Measurements from ENCODE around the gene CFAP161. TPM values are rescaled to one million over a fixed set of nuclear protein-coding genes. Genes with fewer than 3 reads are reported as not detected.

Gene CFAP161
- total RNA-seq, 3 donors from 2014 or later (not counting 1 experiment from before 2014, with no cell fraction given), result 0.53 to 1.3 TPM; not detected in 1

GRCh38 chr15:81106560-81106959, 27.5 kb upstream of the CFAP161 start:
- Mint-ChIP-seq H3K36me3 (no peaks in the 10 kb centered on the region), H3K9me3 (no peaks in the 10 kb centered on the region), H3K4me3 (no peak overlapping the region), H3K27ac (no peak overlapping the region), H3K4me1 (no peaks in the 10 kb centered on the region), H3K27me3 (ENCODE audit: low read depth in 2 of 2) (peaks cover 30 to 45% of the 10 kb centered on the region in 2 donors)
- H3K36me3 ChIP-seq (ENCODE audit: control insufficient read depth, insufficient read depth, low read length), result no peaks in the 10 kb centered on the region
- WGBS (ENCODE audit: insufficient coverage), result 31% methylated on average over 4 of the region's 6 CpGs
- no peak overlapping the region for H3K4me3 ChIP-seq (ENCODE audit: low read length)
- TF ChIP-seq, protein P1, sequence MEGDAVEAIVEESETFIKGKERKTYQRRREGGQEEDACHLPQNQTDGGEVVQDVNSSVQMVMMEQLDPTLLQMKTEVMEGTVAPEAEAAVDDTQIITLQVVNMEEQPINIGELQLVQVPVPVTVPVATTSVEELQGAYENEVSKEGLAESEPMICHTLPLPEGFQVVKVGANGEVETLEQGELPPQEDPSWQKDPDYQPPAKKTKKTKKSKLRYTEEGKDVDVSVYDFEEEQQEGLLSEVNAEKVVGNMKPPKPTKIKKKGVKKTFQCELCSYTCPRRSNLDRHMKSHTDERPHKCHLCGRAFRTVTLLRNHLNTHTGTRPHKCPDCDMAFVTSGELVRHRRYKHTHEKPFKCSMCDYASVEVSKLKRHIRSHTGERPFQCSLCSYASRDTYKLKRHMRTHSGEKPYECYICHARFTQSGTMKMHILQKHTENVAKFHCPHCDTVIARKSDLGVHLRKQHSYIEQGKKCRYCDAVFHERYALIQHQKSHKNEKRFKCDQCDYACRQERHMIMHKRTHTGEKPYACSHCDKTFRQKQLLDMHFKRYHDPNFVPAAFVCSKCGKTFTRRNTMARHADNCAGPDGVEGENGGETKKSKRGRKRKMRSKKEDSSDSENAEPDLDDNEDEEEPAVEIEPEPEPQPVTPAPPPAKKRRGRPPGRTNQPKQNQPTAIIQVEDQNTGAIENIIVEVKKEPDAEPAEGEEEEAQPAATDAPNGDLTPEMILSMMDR (IDR thresholded peaks at IDR 0.05), result peak; percentile 56
- no peaks in the 10 kb centered on the region for H3K27me3 ChIP-seq (ENCODE audit: control insufficient read depth, insufficient read depth, low read length)
- ATAC-seq (peak in 2 of 3 donors; percentile 55 to 61), DNase-seq (peak; percentile 18 to 65)
- H3K9me3 ChIP-seq (ENCODE audit: control insufficient read depth, insufficient read depth, low read length), result no peaks in the 10 kb centered on the region
- no peaks in the 10 kb centered on the region for H3K4me1 ChIP-seq (ENCODE audit: control insufficient read depth, insufficient read depth, low read length)
- intact Hi-C loops (cut with micrococcal nuclease), result loop anchor here (1.0 kb wide), 1 partner anchor 160 kb away; no protein-coding TSS in a partner anchor
- H3K27ac ChIP-seq (ENCODE audit: low read length), result no peak overlapping the region

DNA sequence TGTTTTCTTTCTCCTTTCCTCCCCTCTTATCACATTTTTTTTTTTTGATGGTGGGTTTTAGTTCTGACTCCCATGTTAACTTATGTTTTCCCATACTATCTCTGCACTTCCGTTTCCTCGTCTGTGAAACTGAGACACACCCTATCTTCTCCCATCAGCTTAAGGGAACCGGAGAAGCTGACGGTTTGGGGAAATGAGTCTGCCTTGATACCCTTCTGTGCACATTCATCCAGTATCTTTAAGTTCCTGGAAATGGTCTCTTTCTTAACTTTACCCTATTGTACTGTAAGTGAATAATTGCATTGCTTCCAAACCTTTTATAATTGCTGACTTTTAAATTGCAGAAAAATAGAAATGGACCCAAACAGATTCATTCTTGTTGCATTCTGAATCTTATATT, 26.2 kb upstream of the CFAP161 start:
- H3K4me1 Mint-ChIP-seq, result no peaks in the 10 kb centered on the region
- no peaks in the 10 kb centered on the region for H3K36me3 ChIP-seq (ENCODE audit: control insufficient read depth, insufficient read depth, low read length)
- WGBS (ENCODE audit: insufficient coverage), result 82% methylated on average over 4 of the region's 4 CpGs
- H3K27me3 Mint-ChIP-seq (ENCODE audit: low read depth in 2 of 2), result peaks cover 28 to 49% of the 10 kb centered on the region in 2 donors
- no peaks in the 10 kb centered on the region for H3K9me3 ChIP-seq (ENCODE audit: control insufficient read depth, insufficient read depth, low read length)
- no peak overlapping the region for H3K4me3 ChIP-seq (ENCODE audit: low read length)
- H3K27ac ChIP-seq (ENCODE audit: low read length), result no peak overlapping the region
- ATAC-seq (no peak), DNase-seq (no peak)
- H3K27me3 ChIP-seq (ENCODE audit: control insufficient read depth, insufficient read depth, low read length), result no peaks in the 10 kb centered on the region
- intact Hi-C loops (cut with micrococcal nuclease), result no loop called here
- no peaks in the 10 kb centered on the region for H3K9me3 Mint-ChIP-seq
- no peaks in the 10 kb centered on the region for H3K4me1 ChIP-seq (ENCODE audit: control insufficient read depth, insufficient read depth, low read length)
- H3K4me3 Mint-ChIP-seq, result no peak overlapping the region
- TF ChIP-seq, protein P1 (IDR thresholded peaks at IDR 0.05), result no peak
- H3K36me3 Mint-ChIP-seq, result no peaks in the 10 kb centered on the region
- H3K27ac Mint-ChIP-seq, result no peak overlapping the region

DNA sequence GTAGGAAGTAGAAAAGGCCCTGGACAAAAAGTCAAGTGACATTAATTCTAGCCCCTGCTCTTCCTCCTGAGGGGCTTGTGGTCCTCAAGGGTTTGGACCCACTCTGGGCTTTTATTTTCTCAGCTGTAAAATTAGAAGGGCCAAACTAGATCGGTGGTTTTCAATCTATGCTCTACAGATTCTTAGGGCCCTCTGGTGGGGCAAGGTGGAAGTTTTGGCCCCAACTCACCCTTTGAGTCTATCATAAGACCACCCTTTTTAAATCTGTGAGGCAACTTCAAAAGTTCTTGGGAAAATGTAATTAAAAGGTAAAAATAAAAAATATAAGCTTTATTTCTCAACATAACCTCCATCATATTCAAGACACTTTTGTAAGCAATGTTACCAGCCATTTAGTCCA, 25.6 kb upstream of the CFAP161 start:
- H3K4me3 Mint-ChIP-seq, result no peak overlapping the region
- DNase-seq (peak in 1 of 2 donors; percentile 38), ATAC-seq (no peak)
- TF ChIP-seq, protein P1 (IDR thresholded peaks at IDR 0.05), result peak; percentile 28
- Histone ChIP-seq H3K27me3 (ENCODE audit: control insufficient read depth, insufficient read depth, low read length) (no peaks in the 10 kb centered on the region), H3K36me3 (ENCODE audit: control insufficient read depth, insufficient read depth, low read length) (no peaks in the 10 kb centered on the region), H3K9me3 (ENCODE audit: control insufficient read depth, insufficient read depth, low read length) (no peaks in the 10 kb centered on the region), H3K4me1 (ENCODE audit: control insufficient read depth, insufficient read depth, low read length) (no peaks in the 10 kb centered on the region), H3K4me3 (ENCODE audit: low read length) (no peak overlapping the region), H3K27ac (ENCODE audit: low read length) (no peak overlapping the region)
- H3K36me3 Mint-ChIP-seq, result no peaks in the 10 kb centered on the region
- no peaks in the 10 kb centered on the region for H3K4me1 Mint-ChIP-seq
- WGBS (ENCODE audit: insufficient coverage), result 0% methylated on average over 1 of the region's 1 CpG
- no peaks in the 10 kb centered on the region for H3K9me3 Mint-ChIP-seq
- intact Hi-C loops (cut with micrococcal nuclease), result no loop called here
- H3K27ac Mint-ChIP-seq, result no peak overlapping the region
- peaks cover 28 to 50% of the 10 kb centered on the region in 2 donors for H3K27me3 Mint-ChIP-seq (ENCODE audit: low read depth in 2 of 2)

DNA sequence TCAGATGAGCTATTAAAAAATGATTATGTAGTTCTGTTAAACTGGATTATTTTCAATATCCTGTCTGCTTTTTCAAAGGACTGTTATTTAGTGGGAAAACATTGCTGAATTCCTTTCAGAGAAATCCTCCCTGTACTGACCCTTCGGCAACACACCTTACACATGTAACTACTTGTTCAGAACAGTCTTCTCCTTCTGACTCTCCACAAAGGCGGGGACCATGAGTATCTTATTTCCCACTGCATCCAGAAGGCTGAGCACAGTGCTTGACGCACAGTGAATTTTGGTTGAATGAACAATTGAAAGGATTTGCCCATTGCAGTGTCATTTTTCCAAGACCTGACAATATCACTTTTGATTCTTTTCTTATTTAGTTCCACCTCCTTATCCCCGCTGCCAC, 23.1 kb upstream of the CFAP161 start:
- ATAC-seq (no peak), DNase-seq (no peak)
- Histone ChIP-seq H3K4me1 (ENCODE audit: control insufficient read depth, insufficient read depth, low read length) (no peaks in the 10 kb centered on the region), H3K27me3 (ENCODE audit: control insufficient read depth, insufficient read depth, low read length) (no peaks in the 10 kb centered on the region), H3K9me3 (ENCODE audit: control insufficient read depth, insufficient read depth, low read length) (no peaks in the 10 kb centered on the region), H3K36me3 (ENCODE audit: control insufficient read depth, insufficient read depth, low read length) (no peaks in the 10 kb centered on the region), H3K4me3 (ENCODE audit: low read length) (no peak overlapping the region), H3K27ac (ENCODE audit: low read length) (no peak overlapping the region)
- Mint-ChIP-seq H3K4me1 (no peaks in the 10 kb centered on the region), H3K4me3 (no peak overlapping the region), H3K27me3 (ENCODE audit: low read depth in 2 of 2) (peaks cover 26 to 58% of the 10 kb centered on the region in 2 donors), H3K9me3 (no peaks in the 10 kb centered on the region), H3K27ac (no peak overlapping the region), H3K36me3 (no peaks in the 10 kb centered on the region)
- TF ChIP-seq, protein P1 (IDR thresholded peaks at IDR 0.05), result no peak
- intact Hi-C loops (cut with micrococcal nuclease), result loop anchor here (10.0 kb wide), 1 partner anchor 304 kb away; no protein-coding TSS in a partner anchor
- 72% methylated on average over 4 of the region's 4 CpGs for WGBS (ENCODE audit: insufficient coverage)
